Measurements from ENCODE around the gene KAT8. TPM values are rescaled to one million over a fixed set of nuclear protein-coding genes. Genes with fewer than 3 reads are reported as not detected.

Gene KAT8
- total and polyA plus RNA-seq, 9 of the 15 experiments (the other 6 are each of a cell fraction or from before 2014, with no cell fraction given): 10.0 to 98.5 (median 76.4) TPM

DNA sequence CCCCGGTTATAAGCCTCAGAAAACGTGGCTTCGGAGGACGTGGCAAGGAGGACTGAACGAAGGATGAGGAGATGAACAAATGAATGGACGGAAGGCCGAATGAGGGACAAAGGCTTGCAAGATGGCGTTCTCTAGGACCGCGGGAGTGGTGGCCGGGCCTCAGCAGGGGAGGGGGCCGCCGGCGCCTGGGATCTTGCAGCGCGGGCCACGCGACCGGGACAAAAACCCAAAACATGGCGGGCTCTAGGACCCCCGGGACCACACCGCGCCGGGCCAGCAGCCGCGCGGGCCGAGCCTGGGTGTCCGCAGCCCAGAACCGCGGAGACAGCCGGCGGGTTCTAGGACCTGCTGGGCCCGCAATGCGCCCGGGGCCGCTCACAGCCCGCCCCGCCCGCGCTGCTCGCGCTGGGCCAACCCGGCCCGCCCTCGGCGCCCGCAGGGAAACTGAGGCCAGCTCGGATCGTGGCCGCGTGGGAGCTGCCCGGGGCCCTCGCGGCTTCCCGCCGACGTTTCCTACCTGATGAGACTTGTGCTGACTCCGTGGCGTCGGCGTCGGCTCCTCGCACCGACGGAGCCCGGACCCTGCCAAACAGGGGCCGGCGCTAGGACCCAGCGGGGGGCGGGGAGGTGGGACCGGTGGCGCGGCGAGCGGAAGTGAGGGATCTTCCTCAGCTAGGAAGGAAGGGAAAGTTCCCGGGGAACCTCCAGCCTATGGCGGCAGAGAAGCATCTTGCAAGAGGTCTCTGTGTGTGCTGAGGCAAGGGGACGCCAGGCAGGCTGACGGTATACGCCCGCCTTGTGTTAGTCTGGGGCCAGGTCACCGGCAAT lies 44.1 kb upstream of the KAT8 start (continued):
- TF ChIP-seq RBM39 (optimal IDR thresholded peaks at IDR 0.05; ENCODE audit: low read depth, low read length): peak; percentile 9
- peak; percentile 63 to 89; a peak in 3 of 4 replicates for TF ChIP-seq NONO (IDR thresholded peaks at IDR 0.05; ENCODE audit: low read depth in 2 of 2, low read length in 1 of 2)
- TF ChIP-seq MTA3 (IDR thresholded peaks at IDR 0.05; ENCODE audit: borderline replicate concordance): peak; percentile 19; the same call in 1 of the 2 replicates
- TF ChIP-seq TOE1 (IDR thresholded peaks at IDR 0.05; ENCODE audit: borderline replicate concordance): peak; percentile 99
- TF ChIP-seq TOE1 (CRISPR knock-in tag; IDR thresholded peaks at IDR 0.05; ENCODE audit: borderline replicate concordance, low read depth): 0 out of 2 replicates have a peak, but pooled peaks have one; percentile 55
- peak; percentile 50; the same call in 1 of the 2 replicates for TF ChIP-seq ZNF232 (CRISPR knock-in tag; IDR thresholded peaks at IDR 0.05)
- peak; percentile 50; the same call in 1 of the 2 replicates for TF ChIP-seq LCOR (CRISPR knock-in tag; IDR thresholded peaks at IDR 0.05)
- TF ChIP-seq ZNF212 (CRISPR knock-in tag; IDR thresholded peaks at IDR 0.05): 0 out of 2 replicates have a peak, but pooled peaks have one; percentile 69
- TF ChIP-seq HNRNPL (IDR thresholded peaks at IDR 0.05; ENCODE audit: low read depth, low read length): 0 out of 2 replicates have a peak, but pooled peaks have one; percentile 29
- TF ChIP-seq, protein P1, sequence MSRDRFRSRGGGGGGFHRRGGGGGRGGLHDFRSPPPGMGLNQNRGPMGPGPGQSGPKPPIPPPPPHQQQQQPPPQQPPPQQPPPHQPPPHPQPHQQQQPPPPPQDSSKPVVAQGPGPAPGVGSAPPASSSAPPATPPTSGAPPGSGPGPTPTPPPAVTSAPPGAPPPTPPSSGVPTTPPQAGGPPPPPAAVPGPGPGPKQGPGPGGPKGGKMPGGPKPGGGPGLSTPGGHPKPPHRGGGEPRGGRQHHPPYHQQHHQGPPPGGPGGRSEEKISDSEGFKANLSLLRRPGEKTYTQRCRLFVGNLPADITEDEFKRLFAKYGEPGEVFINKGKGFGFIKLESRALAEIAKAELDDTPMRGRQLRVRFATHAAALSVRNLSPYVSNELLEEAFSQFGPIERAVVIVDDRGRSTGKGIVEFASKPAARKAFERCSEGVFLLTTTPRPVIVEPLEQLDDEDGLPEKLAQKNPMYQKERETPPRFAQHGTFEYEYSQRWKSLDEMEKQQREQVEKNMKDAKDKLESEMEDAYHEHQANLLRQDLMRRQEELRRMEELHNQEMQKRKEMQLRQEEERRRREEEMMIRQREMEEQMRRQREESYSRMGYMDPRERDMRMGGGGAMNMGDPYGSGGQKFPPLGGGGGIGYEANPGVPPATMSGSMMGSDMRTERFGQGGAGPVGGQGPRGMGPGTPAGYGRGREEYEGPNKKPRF (IDR thresholded peaks at IDR 0.05; ENCODE audit: low read depth, low read length): no peak
- TF ChIP-seq L3MBTL2 (IDR thresholded peaks at IDR 0.05): peak; percentile 56; the same call in 1 of the 2 replicates
- TF ChIP-seq, protein P2, sequence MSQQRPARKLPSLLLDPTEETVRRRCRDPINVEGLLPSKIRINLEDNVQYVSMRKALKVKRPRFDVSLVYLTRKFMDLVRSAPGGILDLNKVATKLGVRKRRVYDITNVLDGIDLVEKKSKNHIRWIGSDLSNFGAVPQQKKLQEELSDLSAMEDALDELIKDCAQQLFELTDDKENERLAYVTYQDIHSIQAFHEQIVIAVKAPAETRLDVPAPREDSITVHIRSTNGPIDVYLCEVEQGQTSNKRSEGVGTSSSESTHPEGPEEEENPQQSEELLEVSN (IDR thresholded peaks at IDR 0.05; ENCODE audit: borderline replicate concordance in 1 of 2, extremely low read depth in 1 of 2, insufficient read depth in 1 of 2, insufficient read length in 1 of 2, low read depth in 1 of 2, low read length in 1 of 2, poor library complexity in 1 of 2, severe bottlenecking in 1 of 2): peak in 1 of 2 experiments; percentile 21
- peak; percentile 85 for TF ChIP-seq POLR2G (IDR thresholded peaks at IDR 0.05; ENCODE audit: low read depth, low read length)
- TF ChIP-seq CBX3 (IDR thresholded peaks at IDR 0.05; ENCODE audit: borderline replicate concordance in 1 of 2, low read length in 2 of 2): 0 out of 3 replicates have a peak, but pooled peaks of 1 of the 2 experiments have one; percentile 20
- no peak for TF ChIP-seq HSF4 (CRISPR knock-in tag; IDR thresholded peaks at IDR 0.05; ENCODE audit: borderline replicate concordance)
- TF ChIP-seq ZNF644 (tag; IDR thresholded peaks at IDR 0.05; ENCODE audit: low read depth): peak; percentile 28; the same call in 1 of the 2 replicates
- no peak for TF ChIP-seq HEY1 (CRISPR knock-in tag; IDR thresholded peaks at IDR 0.05; ENCODE audit: borderline replicate concordance)
- TF ChIP-seq NR3C1 (CRISPR knock-in tag; IDR thresholded peaks at IDR 0.05): peak; percentile 61; the same call in 1 of the 2 replicates
